ENCODE data around the gene GALNT10. TPM values are rescaled to one million over a fixed set of nuclear protein-coding genes. Genes with fewer than 3 reads are reported as not detected.

Gene GALNT10
- total and polyA plus RNA-seq, 2 experiments from 2014 or later, result 3.2 to 12.9 TPM

GRCh38 chr5:154393850-154394249 is 203.3 kb downstream of the GALNT10 start:
- no peaks in the 10 kb centered on the region for H3K79me2 ChIP-seq (replicated peaks; ENCODE audit: insufficient read depth)
- no peak overlapping the region for H3K4me2 ChIP-seq
- H3K36me3 ChIP-seq (ENCODE audit: insufficient read depth), result no peaks in the 10 kb centered on the region
- peaks cover 13% of the 10 kb centered on the region for H3K4me1 ChIP-seq (ENCODE audit: insufficient read depth)
- ATAC-seq (no peak), DNase-seq (ENCODE audit: low spot score) (no peak)
- Mint-ChIP-seq H3K9me3 (peaks cover 5% of the 10 kb centered on the region; the same call in 1 of the 3 replicates), H3K36me3 (ENCODE audit: low read depth) (peaks cover 18% of the 10 kb centered on the region), H3K4me1 (peaks cover 28% of the 10 kb centered on the region), H3K4me3 (no peak overlapping the region), H3K27me3 (ENCODE audit: insufficient read depth, low read depth, poor library complexity) (peaks cover 7% of the 10 kb centered on the region), H3K27ac (peak overlapping the region; percentile 64)
- no peak overlapping the region for H3K27ac ChIP-seq (ENCODE audit: low read depth)
- H2AFZ ChIP-seq, result no peak overlapping the region
- no peaks in the 10 kb centered on the region for H4K20me1 ChIP-seq (replicated peaks; ENCODE audit: insufficient read depth)
- H3K9me2 ChIP-seq (ENCODE audit: insufficient read depth), result peaks cover 4% of the 10 kb centered on the region
- H3F3A ChIP-seq (replicated peaks; ENCODE audit: low read depth), result 0 out of 2 replicates have a peak, but pooled peaks cover 4% of the 10 kb centered on the region
- TF ChIP-seq EZH2phosphoT487 (IDR thresholded peaks at IDR 0.05; ENCODE audit: unreplicated experiment) (no peak), CTCF (conservative IDR thresholded peaks at IDR 0.05; ENCODE audit: low read depth in 2 of 2) (no peak), JUNB (IDR thresholded peaks at IDR 0.05; ENCODE audit: unreplicated experiment) (no peak), ZNF114 (CRISPR knock-in tag; IDR thresholded peaks at IDR 0.05) (no peak), ETS1 (IDR thresholded peaks at IDR 0.05) (no peak), POLR2AphosphoS5 (IDR thresholded peaks at IDR 0.05; ENCODE audit: low read depth) (no peak), NANOG (IDR thresholded peaks at IDR 0.05; ENCODE audit: borderline replicate concordance) (no peak)
- H3K27me3 ChIP-seq (ENCODE audit: insufficient read depth), result no peaks in the 10 kb centered on the region
- H3K4me3 ChIP-seq, result no peak overlapping the region

GRCh38 chr5:154394307-154394706 is 203.8 kb downstream of the GALNT10 start:
- Histone ChIP-seq H3K4me1 (ENCODE audit: insufficient read depth) (peaks cover 13% of the 10 kb centered on the region), H4K20me1 (replicated peaks; ENCODE audit: insufficient read depth) (no peaks in the 10 kb centered on the region), H3K27ac (ENCODE audit: low read depth) (no peak overlapping the region), H3K27me3 (ENCODE audit: insufficient read depth) (no peaks in the 10 kb centered on the region), H3K4me3 (no peak overlapping the region), H3K9me2 (ENCODE audit: insufficient read depth) (peaks cover 4% of the 10 kb centered on the region), H3K4me2 (no peak overlapping the region), H3K36me3 (ENCODE audit: insufficient read depth) (no peaks in the 10 kb centered on the region), H3K79me2 (replicated peaks; ENCODE audit: insufficient read depth) (no peaks in the 10 kb centered on the region), H3F3A (replicated peaks; ENCODE audit: low read depth) (0 out of 2 replicates have a peak, but pooled peaks cover 4% of the 10 kb centered on the region), H2AFZ (no peak overlapping the region)
- Mint-ChIP-seq H3K27ac (no peak overlapping the region), H3K9me3 (peaks cover 5% of the 10 kb centered on the region; the same call in 1 of the 3 replicates), H3K27me3 (ENCODE audit: insufficient read depth, low read depth, poor library complexity) (peaks cover 6% of the 10 kb centered on the region), H3K36me3 (ENCODE audit: low read depth) (peaks cover 18% of the 10 kb centered on the region), H3K4me3 (no peak overlapping the region), H3K4me1 (peaks cover 27% of the 10 kb centered on the region)
- ATAC-seq, result no peak
- DNase-seq (ENCODE audit: low spot score), result no peak
- TF ChIP-seq EZH2phosphoT487 (IDR thresholded peaks at IDR 0.05; ENCODE audit: unreplicated experiment) (no peak), ZNF331 (CRISPR knock-in tag; IDR thresholded peaks at IDR 0.05; ENCODE audit: low read depth) (no peak), POLR2AphosphoS5 (IDR thresholded peaks at IDR 0.05; ENCODE audit: low read depth) (no peak), CTCF (conservative IDR thresholded peaks at IDR 0.05; ENCODE audit: low read depth in 2 of 2) (no peak), JUNB (IDR thresholded peaks at IDR 0.05; ENCODE audit: unreplicated experiment) (no peak), ZNF462 (CRISPR knock-in tag; IDR thresholded peaks at IDR 0.05) (no peak)

Data from GM23338 (cell line).